Caco-2 (cell line): Measurements from ENCODE around the gene LRRC4C. TPM values are rescaled to one million over a fixed set of nuclear protein-coding genes. Genes with fewer than 3 reads are reported as not detected.

Experiments
- BruUV-seq: library from RNA; stranded (reverse); fragments of 400-500 nt; replicated peaks from 2 replicates; lab custom pipeline; 2021; lab: Mats Ljungman, UMichigan
- CTCF ChIA-PET: fragments of 300-600 bp; sonication (Branson Sonifier 250); formaldehyde crosslinking; loops from one replicate; lab custom pipeline; 2022; ENCODE audit warnings: antibody characterized with exemption; lab: Charles Lee
- POLR2A ChIA-PET: fragments of 300-600 bp; sonication (Branson Sonifier 250); formaldehyde crosslinking; loops from one replicate; lab custom pipeline; 2022; ENCODE audit warnings: antibody characterized with exemption; lab: Charles Lee
- DNase-seq, 2 experiments: peaks; one replicate each; pipeline versions ENCODE4 v3.0.0 to v3.0.0-alpha.2; 2020 to 2022
- H3K27me3 ChIP-seq: replicated peaks from 2 replicates; pipeline ENCODE4 v1.6.0; 2011; ENCODE audit warnings: low read length; ENCODE audit not compliant: control insufficient read depth, insufficient read depth
- H3K36me3 ChIP-seq: 2 replicates; pipeline ENCODE4 v1.5.1; 2011; ENCODE audit warnings: low read length; ENCODE audit not compliant: control insufficient read depth, insufficient read depth
- H3K4me1 ChIP-seq: fragments of 250-450 bp; sonication (Bioruptor Pico); 2 replicates; pipeline ENCODE4 v1.5.1; 2020; ENCODE audit warnings: mild to moderate bottlenecking
- H3K4me3 ChIP-seq: 2 replicates; pipeline ENCODE4 v1.5.1; 2011; ENCODE audit warnings: low read depth, mild to moderate bottlenecking, control low read depth, low read length
- H3K9me3 ChIP-seq: fragments of 250-450 bp; sonication (Bioruptor Pico); 2 replicates; pipeline ENCODE4 v1.5.1; 2020; ENCODE audit warnings: mild to moderate bottlenecking, moderate library complexity
- H3K27ac Mint-ChIP-seq: one replicate; pipeline ENCODE4 v1.8.0; 2022; ENCODE audit warnings: mixed read lengths; ENCODE audit not compliant: unreplicated experiment
- H3K27me3 Mint-ChIP-seq: one replicate; pipeline ENCODE4 v1.8.0; 2022; ENCODE audit warnings: mixed read lengths; ENCODE audit not compliant: insufficient read depth, unreplicated experiment
- H3K36me3 Mint-ChIP-seq: one replicate; pipeline ENCODE4 v1.8.0; 2022; ENCODE audit warnings: mild to moderate bottlenecking, mixed read lengths; ENCODE audit not compliant: insufficient read depth, unreplicated experiment
- H3K4me1 Mint-ChIP-seq: one replicate; pipeline ENCODE4 v1.8.0; 2022; ENCODE audit warnings: low read depth, mixed read lengths; ENCODE audit not compliant: unreplicated experiment
- H3K4me3 Mint-ChIP-seq: one replicate; pipeline ENCODE4 v1.8.0; 2022; ENCODE audit warnings: mild to moderate bottlenecking, moderate library complexity, mixed read lengths; ENCODE audit not compliant: unreplicated experiment
- H3K9me3 Mint-ChIP-seq: one replicate; pipeline ENCODE4 v1.8.0; 2022; ENCODE audit warnings: mixed read lengths; ENCODE audit not compliant: unreplicated experiment
- intact Hi-C: fragments of 100-400 bp; cut with micrococcal nuclease; formaldehyde crosslinking; loops from one replicate; pipeline ENCODE4 v1.10.0; 2022; ENCODE audit not compliant: unreplicated experiment
- total RNA-seq: library from RNA; stranded (reverse); gene quantifications from 2 replicates; pipeline ENCODE4 v1.2.3, GENCODE V29; 2022
- TF ChIP-seq, protein P1 (sequence below), 2 experiments: fragments of 200-600 bp in 1 of 2; IDR thresholded peaks; 1 replicate in 1 of 2; 2 replicates in 1 of 2; pipeline versions ENCODE4 v1.5.1 to v1.8.0; 2011 to 2022; ENCODE audit warnings: antibody characterized with exemption in 1 of 2, control low read depth in 1 of 2, inconsistent platforms in 1 of 2, low read depth in 1 of 2, low read length in 1 of 2, mild to moderate bottlenecking in 1 of 2, moderate library complexity in 1 of 2; ENCODE audit not compliant: insufficient read depth in 1 of 2, severe bottlenecking in 1 of 2, unreplicated experiment in 1 of 2

LRRC4C gene
- total RNA-seq, 1 experiment from 2014 or later, result not detected

GRCh38 chr11:40885250-40885954, 574.0 kb downstream of the LRRC4C start:
- Mint-ChIP-seq H3K27ac (no peak overlapping the region), H3K27me3 (no peaks in the 10 kb centered on the region), H3K9me3 (no peaks in the 10 kb centered on the region), H3K4me1 (no peaks in the 10 kb centered on the region), H3K4me3 (no peak overlapping the region), H3K36me3 (no peaks in the 10 kb centered on the region)
- no TSS peak for BruUV-seq
- no peak for DNase-seq
- POLR2A ChIA-PET, result no interaction called here
- Histone ChIP-seq H3K27me3 (no peaks in the 10 kb centered on the region), H3K36me3 (no peaks in the 10 kb centered on the region), H3K9me3 (no peaks in the 10 kb centered on the region), H3K4me1 (no peaks in the 10 kb centered on the region), H3K4me3 (no peak overlapping the region)
- TF ChIP-seq, protein P1, sequence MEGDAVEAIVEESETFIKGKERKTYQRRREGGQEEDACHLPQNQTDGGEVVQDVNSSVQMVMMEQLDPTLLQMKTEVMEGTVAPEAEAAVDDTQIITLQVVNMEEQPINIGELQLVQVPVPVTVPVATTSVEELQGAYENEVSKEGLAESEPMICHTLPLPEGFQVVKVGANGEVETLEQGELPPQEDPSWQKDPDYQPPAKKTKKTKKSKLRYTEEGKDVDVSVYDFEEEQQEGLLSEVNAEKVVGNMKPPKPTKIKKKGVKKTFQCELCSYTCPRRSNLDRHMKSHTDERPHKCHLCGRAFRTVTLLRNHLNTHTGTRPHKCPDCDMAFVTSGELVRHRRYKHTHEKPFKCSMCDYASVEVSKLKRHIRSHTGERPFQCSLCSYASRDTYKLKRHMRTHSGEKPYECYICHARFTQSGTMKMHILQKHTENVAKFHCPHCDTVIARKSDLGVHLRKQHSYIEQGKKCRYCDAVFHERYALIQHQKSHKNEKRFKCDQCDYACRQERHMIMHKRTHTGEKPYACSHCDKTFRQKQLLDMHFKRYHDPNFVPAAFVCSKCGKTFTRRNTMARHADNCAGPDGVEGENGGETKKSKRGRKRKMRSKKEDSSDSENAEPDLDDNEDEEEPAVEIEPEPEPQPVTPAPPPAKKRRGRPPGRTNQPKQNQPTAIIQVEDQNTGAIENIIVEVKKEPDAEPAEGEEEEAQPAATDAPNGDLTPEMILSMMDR (IDR thresholded peaks at IDR 0.05; ENCODE audit: insufficient read depth in 1 of 2, low read depth in 1 of 2, low read length in 1 of 2, severe bottlenecking in 1 of 2, unreplicated experiment in 1 of 2), result no peak
- CTCF ChIA-PET, result no interaction called here
- intact Hi-C loops, result no loop called here

DNA sequence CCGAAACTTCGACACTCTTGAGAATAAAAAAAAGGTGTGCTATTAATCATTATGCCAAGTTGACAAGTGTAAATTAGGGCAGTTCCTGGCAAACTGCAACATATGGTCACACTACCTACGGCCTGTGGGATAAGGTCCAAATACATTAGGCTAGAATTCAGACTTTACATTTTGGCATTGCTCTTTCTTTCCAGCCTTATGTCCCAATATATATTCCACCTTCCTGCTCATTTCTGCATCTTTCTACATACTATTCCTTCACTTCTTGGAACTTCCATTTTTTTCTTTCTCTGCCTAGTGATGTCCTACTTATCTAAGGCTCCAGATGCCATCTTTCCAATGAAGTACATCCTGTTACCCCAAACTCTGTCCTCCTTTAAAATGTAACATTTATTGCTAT, 577.2 kb downstream of the LRRC4C start:
- ChIA-PET POLR2A (no interaction called here), CTCF (no interaction called here)
- TF ChIP-seq, protein P1 (IDR thresholded peaks at IDR 0.05; ENCODE audit: insufficient read depth in 1 of 2, low read depth in 1 of 2, low read length in 1 of 2, severe bottlenecking in 1 of 2, unreplicated experiment in 1 of 2), result no peak
- no peak for DNase-seq
- no peaks in the 10 kb centered on the region for H3K36me3 Mint-ChIP-seq
- BruUV-seq, result no TSS peak
- Histone ChIP-seq H3K27me3 (no peaks in the 10 kb centered on the region), H3K36me3 (no peaks in the 10 kb centered on the region), H3K4me3 (no peak overlapping the region), H3K9me3 (no peaks in the 10 kb centered on the region), H3K4me1 (no peaks in the 10 kb centered on the region)
- H3K4me3 Mint-ChIP-seq, result no peak overlapping the region
- intact Hi-C loops, result no loop called here
- H3K27me3 Mint-ChIP-seq, result peaks cover 3% of the 10 kb centered on the region
- H3K27ac Mint-ChIP-seq, result no peak overlapping the region
- no peaks in the 10 kb centered on the region for H3K9me3 Mint-ChIP-seq
- no peaks in the 10 kb centered on the region for H3K4me1 Mint-ChIP-seq

GRCh38 chr11:40879911-40880310, 579.5 kb downstream of the LRRC4C start:
- TF ChIP-seq, protein P1 (IDR thresholded peaks at IDR 0.05; ENCODE audit: insufficient read depth in 1 of 2, low read depth in 1 of 2, low read length in 1 of 2, severe bottlenecking in 1 of 2, unreplicated experiment in 1 of 2), result no peak
- ChIA-PET POLR2A (no interaction called here), CTCF (interaction anchor here (0.7 kb wide), 1 partner anchor 552 kb away, joined by 5 read pairs; no protein-coding TSS in a partner anchor)
- no peak overlapping the region for H3K4me3 ChIP-seq
- Mint-ChIP-seq H3K36me3 (no peaks in the 10 kb centered on the region), H3K27ac (no peak overlapping the region), H3K4me1 (no peaks in the 10 kb centered on the region), H3K27me3 (peaks cover 3% of the 10 kb centered on the region), H3K9me3 (no peaks in the 10 kb centered on the region), H3K4me3 (no peak overlapping the region)
- no peaks in the 10 kb centered on the region for H3K4me1 ChIP-seq
- no peaks in the 10 kb centered on the region for H3K9me3 ChIP-seq
- intact Hi-C loops, result no loop called here
- BruUV-seq, result no TSS peak
- no peak for DNase-seq
- H3K36me3 ChIP-seq, result no peaks in the 10 kb centered on the region
- H3K27me3 ChIP-seq, result no peaks in the 10 kb centered on the region
